Measurements from ENCODE around the gene SDK2.

DNA sequence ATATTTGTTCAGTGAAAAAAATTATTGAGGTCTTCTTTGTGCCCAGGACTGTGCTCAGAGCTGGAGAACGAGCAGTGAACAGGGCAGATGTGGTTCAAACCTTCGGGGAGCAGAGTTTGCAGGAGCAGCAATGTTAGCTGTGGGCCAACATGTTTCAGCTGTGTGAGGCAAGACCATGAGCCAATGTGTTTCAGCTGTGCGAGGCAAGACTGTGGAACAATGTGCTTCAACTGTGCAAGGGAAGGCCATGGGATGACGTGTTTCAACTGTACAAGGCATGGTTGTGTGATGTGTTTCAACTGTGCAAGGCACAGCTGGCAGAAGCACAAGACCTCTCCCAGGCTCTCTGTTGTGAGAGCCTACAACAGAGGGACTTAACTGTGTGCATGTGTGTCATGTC, 35.2 kb upstream of the SDK2 start:
- TF ChIP-seq, protein P1, sequence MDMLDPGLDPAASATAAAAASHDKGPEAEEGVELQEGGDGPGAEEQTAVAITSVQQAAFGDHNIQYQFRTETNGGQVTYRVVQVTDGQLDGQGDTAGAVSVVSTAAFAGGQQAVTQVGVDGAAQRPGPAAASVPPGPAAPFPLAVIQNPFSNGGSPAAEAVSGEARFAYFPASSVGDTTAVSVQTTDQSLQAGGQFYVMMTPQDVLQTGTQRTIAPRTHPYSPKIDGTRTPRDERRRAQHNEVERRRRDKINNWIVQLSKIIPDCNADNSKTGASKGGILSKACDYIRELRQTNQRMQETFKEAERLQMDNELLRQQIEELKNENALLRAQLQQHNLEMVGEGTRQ (IDR thresholded peaks at IDR 0.05; ENCODE audit: borderline replicate concordance, low read depth, low read length), result no peak
- TF ChIP-seq, protein P2, sequence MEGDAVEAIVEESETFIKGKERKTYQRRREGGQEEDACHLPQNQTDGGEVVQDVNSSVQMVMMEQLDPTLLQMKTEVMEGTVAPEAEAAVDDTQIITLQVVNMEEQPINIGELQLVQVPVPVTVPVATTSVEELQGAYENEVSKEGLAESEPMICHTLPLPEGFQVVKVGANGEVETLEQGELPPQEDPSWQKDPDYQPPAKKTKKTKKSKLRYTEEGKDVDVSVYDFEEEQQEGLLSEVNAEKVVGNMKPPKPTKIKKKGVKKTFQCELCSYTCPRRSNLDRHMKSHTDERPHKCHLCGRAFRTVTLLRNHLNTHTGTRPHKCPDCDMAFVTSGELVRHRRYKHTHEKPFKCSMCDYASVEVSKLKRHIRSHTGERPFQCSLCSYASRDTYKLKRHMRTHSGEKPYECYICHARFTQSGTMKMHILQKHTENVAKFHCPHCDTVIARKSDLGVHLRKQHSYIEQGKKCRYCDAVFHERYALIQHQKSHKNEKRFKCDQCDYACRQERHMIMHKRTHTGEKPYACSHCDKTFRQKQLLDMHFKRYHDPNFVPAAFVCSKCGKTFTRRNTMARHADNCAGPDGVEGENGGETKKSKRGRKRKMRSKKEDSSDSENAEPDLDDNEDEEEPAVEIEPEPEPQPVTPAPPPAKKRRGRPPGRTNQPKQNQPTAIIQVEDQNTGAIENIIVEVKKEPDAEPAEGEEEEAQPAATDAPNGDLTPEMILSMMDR (IDR thresholded peaks at IDR 0.05), result no peak
- TF ChIP-seq RFX5 (IDR thresholded peaks at IDR 0.05; ENCODE audit: low read length), result no peak
- no peak for TF ChIP-seq SIN3A (IDR thresholded peaks at IDR 0.05; ENCODE audit: borderline replicate concordance, low read depth, low read length)
